HG02759 (cell line): ENCODE measurements around the gene TMA7.

Experiments used
- ATAC-seq: cut with Tn5 transposase; IDR thresholded peaks from one replicate; pipeline ENCODE4 v1.9.1; 2021; ENCODE audit warnings: mild to moderate bottlenecking, moderate library complexity; ENCODE audit not compliant: unreplicated experiment

The TMA7 gene

GRCh38 chr3:48422681-48423080 is 17.4 kb upstream of the TMA7 start:
- no peak for ATAC-seq

DNA sequence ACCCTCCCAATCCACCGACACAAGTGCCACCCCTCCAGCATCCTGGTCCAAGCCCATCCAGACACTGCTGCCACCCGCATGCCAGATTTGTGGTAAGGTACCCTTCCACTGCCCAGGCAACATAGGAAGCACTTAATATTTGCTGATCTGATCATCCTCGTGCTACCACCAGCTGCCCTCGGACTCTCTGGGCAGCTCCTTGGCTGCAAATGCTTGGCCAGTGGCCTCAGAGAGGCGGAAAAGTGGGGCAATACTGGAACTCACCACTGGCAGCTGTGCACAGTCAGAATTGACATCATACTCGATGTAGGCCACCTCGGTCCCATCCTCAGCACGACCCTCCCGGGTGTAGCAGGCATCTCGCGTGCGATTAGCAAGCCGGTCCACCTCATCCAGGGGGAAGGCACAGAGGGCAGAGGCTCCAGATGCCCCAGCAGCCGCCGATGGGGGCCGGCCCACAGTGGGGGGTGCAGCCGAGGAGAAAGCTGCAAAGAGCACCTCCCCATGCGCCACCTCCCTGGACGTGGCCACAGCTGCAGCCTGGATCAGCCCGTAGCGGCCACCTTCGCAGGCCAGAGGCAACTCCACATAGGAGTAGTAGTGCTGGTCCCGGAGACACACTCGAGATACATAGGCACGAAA is 16.7 kb upstream of the TMA7 start:
- no peak for ATAC-seq

GRCh38 chr3:48423883-48424695 is 16.0 kb upstream of the TMA7 start:
- no peak for ATAC-seq

DNA sequence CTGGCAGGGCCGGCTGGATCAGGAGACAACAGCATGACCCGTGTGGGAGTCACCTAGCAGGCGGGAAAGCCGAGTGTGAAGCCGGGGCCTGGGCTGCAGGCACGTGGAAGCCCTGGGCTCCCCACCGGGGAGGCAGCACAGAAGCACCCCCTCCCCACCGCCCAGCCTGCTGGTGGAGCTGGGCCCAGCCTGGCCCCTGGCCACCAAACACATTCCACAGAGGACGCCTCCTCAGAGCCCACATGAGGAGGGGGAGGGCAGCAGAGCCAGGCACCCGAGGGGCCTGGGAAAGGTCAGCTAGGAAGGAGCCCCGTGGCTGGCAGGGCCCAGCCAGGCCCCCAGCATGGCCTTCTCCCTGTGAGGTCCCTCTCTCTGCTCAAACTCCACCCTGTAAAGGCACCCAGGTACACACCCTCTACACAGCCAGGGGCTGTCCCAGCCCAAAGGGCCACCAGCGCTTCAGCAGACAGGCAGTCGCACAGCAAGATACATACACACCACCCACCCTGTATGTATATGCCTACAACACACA is 14.7 kb upstream of the TMA7 start:
- no peak for ATAC-seq

DNA sequence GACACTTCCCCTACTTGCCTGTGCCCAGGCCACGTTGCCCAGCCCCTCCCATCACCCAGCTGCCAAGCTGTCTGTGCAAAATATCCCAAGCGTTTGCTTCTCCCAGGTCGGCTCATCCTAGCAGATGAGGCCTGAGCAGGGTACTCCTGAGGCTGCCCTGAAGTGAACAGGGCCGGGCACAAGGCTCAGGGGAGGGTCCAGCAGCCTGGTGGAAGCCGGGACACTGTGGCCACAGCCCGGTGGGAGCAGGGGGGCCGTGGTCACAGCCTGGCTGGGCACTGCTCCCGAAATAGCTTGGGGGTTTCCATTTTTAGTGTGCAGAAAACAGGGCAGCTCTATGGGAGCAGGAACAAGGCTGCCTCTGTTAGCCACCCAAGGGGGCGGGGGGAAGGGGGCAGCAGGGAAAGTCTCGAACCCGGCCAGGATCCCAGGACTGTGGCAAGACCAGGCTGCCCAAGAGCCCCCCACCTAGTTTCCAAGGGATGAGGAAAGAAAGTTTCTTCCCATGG is 13.6 kb upstream of the TMA7 start:
- ATAC-seq: no peak

DNA sequence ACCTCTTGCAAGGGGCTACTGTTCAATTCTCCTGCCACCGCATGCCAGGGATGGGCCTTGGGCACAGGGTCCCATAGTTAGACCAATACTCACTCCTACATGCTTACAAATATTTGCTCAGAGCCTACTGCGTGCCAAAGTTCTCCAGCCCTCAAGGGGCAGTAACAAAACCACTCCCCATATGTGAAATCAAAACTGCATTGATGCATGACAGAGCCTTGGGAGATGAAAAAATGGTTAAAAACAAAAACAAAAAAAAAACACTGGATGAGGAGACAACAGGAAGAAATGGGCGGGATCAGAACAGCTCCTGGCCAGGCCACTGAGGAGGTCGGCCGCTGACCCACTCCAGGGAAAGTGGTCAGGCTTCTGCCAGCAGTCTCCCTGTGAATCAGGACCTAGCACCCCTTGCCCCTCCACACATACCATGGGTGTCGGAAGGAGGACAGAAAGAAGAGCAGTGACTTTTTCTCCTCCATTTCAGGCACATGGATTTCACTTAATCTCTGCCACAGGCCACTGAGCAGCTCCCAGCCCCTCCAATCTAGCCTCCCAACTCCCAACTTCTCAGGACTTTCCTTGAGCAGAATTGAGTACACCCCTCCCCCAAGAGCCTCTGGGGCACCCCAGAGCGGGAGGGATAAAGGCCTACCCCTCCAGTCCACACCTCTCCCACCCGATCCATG is 13.0 kb upstream of the TMA7 start:
- ATAC-seq: no peak

GRCh38 chr3:48427630-48427962 is 12.5 kb upstream of the TMA7 start:
- no peak for ATAC-seq

DNA sequence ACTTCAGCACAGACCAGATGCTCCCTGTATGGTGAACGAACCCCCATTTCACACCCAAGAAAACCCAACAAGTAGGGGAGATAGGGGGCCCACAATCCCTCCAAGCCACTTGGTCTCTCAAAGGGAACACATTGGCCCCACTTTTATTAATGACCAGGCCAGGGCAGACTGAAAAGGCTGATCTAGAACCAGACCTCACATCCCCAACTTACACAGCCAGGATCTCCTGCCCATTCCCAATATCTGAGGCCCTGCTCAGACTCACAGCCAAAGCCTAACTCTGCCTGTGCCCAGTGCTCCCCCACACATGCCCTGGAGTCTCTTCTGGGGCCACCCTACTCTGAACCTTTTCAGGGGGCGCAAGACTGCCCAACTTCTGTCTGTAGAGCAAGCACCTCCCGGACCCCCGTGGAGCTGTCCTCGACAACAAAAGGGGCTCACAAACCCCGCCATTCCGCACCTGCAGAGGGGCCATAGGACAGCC is 11.9 kb upstream of the TMA7 start:
- no peak for ATAC-seq

GRCh38 chr3:48428572-48429316 is 11.3 kb upstream of the TMA7 start:
- ATAC-seq: peak; percentile 38

DNA sequence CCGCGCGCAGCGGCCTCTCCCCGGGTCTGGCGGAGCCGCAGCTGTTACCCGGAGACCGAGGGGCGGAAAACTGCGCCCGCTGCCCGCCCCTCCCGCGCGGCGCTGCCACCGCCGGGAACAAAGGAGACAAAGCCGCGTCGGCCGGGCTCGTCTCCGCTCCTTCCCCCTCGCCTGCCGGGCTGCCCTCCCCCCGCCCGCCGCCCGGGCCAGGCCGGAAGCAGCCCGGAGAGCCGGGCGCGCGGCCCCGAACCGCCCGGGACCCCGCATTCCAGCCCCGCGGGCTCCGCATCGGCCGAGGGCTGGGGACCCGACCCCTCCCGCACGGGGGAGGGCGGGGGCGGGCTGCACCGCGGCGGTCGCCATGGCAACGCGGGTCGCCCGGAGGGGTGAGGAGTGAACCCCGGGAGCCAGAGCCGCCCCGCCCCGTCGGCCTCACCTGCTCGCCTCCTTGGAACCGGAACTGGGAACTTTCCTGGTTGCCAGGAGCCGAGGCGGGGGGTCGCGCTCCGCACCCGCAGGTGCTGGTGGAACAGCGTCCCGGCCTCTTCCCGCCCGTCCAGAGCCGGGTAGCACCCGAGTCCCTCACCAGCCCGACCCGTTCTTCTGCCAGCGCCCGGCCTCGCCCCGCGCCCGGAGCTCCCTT is 10.6 kb upstream of the TMA7 start:
- ATAC-seq: peak; percentile 56

DNA sequence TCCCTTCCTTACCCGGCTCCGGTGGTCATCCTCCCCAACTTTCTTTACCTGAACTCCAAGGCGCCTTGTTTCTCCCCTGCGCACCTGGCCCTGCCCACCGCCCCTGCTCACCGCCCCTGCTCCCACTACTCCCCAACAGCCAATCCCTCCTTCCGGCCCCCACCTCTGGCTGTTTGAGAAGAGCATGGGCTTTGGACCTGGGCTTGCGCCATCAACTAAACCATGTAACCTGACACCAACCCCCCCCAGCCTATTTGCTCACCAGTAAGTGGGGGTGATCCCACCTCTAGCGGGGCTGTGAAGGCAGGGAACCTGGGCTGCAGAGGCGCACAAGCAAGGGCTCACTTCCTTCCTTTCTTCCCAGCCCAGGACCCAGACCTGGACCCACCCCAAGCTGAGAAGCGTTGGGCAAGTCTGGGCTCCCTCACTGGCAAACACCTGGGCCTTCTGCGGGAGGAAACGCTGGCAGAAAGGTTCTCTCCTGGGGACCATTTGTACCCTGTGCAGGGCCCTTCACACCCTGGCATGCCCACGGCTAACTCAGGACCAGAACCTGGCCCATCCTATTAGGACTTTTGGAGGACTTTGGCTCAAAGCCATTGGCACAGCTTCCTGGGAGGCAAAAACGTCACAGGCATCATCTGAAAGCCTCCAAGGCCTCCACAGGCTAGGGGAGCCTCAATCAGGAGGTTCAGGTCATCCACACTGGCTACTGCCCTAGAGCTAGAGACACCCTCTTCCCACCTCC is 9.9 kb upstream of the TMA7 start, which contains the start of gene PLXNB1:
Gene PLXNB1, minus strand, starts transcription at position 127 of the 748 bp plus-strand sequence. CDS start 5,475 bp downstream, outside the sequence.
- peak; percentile 15 for ATAC-seq

GRCh38 chr3:48430708-48431101 is 9.4 kb upstream of the TMA7 start:
- no peak for ATAC-seq

DNA sequence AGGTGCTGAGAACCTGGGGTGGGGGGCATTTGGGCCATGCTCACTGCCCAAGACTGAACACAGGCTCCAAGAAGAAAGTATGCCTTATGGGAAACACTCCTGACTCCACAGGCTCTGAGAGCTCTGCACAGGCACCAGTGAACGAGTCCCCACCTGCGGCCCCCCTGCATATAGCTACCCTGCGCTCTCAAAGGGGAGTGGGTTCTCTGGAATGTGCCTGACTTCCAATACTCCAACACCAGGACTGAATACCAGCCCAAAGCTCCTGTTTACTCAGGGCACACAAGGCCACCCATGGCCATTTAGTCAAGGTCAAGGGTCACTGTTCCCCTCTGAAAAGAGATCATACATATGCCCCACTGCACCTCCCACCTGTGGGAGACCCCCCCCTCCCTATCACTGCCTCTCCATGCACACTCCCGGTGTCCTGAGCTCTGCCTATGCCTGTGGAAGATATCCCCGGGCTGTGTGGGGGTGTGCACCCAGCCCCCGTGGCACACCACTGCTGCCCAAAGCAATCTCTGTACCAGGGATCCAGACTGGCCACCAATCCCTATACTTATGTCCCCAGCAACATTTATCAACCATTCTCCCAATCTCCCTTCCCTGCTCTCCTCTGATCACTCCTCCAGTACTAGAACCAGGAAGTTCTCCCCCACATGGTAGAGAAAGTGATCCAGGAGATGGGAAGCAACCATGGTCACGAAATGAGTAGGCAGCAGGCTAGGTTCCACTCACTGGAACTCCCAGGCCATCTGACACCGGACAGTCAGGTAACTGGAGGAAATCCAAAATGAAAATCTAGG is 8.6 kb upstream of the TMA7 start:
- no peak for ATAC-seq

DNA sequence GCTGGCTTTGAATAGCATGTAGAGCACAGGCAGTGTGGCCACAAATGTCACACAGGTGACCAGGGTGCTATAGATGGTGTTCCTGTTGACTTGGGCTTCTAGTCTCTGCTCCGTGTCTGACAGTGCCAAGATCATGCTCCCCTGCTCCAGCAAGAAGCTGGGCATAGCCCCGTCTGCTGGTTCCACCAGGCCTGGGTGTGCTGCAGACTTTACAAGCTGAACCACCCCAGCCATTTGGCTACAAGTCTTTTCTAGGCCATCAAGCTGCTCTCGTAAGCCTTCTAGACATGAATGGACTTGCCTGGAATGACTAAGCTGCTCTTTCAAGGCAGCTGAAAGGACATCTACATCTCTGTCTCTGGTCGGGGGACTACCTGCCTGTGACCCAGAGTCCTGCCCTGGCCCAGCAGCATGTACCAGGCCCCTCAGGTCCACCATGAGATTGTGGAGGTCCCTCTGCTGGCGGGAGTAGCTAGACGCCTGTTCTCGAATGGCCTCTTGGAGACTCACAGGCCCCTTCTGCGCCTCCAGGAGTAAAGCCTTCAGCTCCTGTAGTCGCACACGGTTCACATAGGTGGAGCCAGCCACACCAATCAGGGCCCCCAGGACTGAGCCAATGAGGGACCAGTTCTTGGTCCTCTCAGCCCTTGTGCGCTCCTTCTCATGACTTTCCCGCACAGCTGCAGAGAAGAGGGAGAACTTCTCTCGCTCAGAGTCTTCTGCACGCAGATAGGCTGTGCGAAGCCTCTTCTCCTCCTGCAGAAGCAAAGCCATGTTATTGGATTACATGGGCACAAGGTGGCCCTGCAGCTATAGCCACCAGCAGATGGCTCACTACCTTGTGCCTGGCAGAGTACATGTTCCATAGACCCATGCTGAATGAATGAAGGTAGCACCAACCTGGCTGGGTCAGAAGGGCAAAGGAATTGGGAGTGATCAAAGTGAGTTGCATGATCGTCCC is 7.4 kb upstream of the TMA7 start:
- no peak for ATAC-seq

DNA sequence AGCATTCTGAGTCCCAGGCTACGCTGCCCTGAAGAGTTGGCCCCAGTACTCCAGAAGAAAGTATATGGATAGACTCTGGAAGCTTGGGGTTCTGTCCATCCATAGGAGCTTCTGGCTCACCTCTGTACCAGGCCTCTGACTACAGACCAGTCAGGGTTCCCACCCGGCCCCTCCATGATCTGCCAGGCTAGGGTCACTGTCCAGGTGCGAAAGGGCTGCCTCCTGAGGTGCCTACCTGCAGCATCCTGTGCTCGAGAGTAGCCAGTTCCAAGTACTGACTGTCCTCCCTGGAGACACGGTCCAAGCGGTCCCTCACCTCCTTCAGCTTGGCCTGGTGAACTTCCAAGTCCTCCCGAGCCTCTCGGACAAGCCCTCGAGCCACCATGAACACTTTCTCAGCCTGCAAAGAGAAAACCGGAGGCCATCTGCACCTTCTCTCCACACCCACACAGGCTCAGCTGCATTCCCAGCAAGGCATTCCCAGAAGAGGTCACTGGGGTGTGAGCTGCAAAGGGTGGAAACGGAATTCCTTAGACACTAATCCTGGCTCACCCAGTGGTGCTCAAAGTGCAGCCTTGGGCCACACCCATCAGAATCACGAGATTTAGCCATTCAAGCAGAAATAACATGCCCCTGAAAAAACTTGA is 6.5 kb upstream of the TMA7 start:
- no peak for ATAC-seq

DNA sequence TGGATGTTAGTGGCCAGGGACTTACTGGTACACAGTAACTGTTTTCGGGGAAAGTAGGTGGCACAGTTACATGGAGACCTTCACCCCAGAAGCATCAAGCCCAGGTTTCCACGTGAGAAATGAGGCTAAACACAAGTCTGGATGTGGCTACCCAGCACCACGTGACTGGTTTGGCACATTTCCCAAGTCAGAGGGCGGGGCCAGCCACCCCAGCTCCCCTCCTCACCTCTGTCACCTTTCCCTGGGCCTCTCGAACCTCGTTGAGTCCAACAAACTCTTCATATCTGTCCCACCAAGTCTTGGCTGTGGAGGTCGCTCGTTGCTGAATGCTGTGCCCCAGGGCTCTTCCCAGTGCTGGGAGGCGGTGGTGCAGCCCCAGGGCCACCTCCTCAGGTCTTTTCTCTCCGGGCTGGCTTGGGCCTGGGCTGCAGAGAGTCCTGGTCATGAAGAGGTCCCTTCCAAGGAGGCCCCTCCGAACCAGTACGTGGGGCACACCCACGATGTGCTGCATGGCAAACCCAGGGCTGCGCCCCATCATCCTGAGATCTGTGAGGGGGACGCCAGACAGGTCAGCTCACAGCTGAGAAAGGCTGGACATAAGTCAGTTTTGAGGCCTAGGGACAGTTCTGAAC is 5.3 kb upstream of the TMA7 start:
- no peak for ATAC-seq

DNA sequence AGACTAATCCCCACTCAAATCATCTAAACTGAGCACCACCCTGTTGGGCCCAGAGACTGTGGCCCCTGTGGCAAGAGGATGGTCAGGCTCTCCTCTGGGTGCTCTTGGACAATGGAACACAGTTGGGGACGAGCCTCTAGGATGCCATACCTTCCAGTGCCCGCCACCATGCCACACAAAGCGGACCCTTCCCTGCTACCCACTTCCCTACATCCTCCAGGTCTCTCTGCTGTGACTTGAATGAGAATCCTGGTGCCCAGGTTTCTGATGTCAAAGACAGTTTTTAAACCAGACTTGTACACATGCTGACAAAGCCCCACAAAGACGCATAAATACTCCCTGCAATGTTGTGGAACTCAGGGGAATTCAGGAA is 4.8 kb upstream of the TMA7 start:
- no peak for ATAC-seq
